Stimulated activated CD8-positive, alpha-beta memory T cell treated with anti-CD3 and anti-CD28 coated beads, Interleukin-4, amount 100 ng/mL, for 1 hour (primary cell): ENCODE data around the gene TMEM258.

Experiments used
- DNase-seq, 2 donors: peaks; one replicate each; pipeline ENCODE4 v3.0.0-alpha.2; 2020; ENCODE audit warnings: low read depth in 2 of 2, low spot score in 1 of 2

Gene TMEM258

DNA sequence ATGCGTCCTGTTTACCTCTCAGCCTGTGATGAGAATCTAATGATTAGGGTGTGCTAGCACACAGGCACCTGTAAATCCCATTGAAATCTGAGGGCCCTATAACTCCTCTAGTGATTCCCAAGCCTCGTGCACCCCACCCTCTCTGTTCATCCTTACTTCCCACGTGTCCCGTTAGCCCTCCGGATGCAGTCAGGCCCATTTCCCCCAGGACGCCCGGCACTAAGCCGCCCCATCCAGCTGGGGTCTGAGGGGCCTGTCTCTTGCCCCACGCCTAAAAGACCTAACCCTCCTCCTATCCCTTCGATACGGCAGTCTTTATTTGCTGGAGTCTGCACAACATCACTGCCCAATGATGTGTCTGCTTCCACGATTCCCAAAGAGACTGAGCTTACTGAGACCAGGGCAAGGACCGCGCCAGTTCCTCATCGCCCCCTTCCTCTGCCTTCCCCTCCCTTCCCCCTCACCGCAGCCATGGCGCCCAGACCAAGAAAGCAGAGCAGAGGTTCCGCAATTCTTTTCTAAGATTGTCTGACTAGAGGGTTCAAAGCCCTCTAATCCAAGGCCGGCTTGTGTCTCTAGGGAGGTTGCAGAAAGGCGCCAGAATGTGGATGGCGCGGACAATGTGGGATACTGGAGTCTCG lies 34.7 kb upstream of the TMEM258 start:
- DNase-seq = no peak

DNA sequence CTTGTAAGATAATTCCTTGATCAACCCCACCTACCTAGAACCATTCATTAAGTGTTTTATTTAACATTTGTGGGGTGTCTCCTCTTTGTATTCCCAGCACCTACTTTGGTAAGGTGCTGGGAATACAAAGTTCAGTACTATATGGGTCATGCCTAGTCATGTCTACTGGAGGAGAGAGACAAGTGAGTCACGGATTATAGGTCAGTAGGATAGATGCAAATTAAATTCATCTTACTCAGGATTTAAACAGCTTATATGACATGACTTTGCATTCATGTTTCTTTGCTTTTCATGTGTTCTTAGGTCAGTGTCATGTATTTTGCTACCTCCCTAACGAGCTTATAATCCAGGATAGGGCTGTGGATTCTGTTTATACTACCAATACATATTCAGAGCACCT lies 27.8 kb upstream of the TMEM258 start:
- DNase-seq = no peak

- DNase-seq = no peak
These were observed 25.2 kb upstream of the TMEM258 start for GRCh38 chr11:61817471-61818202.

DNA sequence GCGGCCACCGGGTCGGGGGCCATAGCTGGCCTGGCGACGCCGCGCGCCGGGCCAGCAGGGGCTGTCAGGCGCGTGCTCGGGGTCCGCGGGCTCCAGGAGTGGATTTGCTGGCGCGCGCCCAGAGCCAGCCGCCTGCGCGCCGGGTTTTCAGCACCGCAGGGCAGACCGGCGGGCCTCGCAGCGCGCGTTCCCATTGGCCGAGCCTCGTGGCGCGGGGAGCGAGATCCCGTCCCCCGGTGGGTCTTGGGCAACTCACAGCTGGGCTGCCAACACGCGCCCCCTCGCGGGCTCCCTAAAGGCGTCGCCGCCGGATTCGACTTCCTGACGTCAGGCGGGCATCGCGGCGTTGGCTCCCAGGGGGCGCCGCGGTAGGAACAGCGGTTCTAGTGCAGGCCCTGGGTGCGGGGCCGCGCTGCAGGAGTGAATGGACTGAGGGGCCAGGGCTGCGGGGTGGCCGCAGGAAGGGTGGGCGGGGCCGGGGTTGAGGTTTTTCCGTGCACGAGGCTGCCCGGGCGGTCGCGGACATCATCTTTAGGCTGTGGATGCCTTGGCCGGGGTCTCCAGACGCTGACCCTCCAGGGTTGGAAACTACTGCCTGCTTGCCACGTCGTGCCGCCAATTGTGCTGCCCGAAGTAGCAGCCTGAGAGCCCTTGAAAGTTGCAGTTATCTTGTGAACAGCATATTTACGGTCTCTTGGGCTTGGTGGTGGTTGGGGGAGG lies 24.5 kb upstream of the TMEM258 start, which contains the start of gene FADS1:
Gene FADS1 (minus strand): TSS at position 268 of the 720 bp plus-strand sequence. CDS start 74 bp downstream, at position 194.
- peak in 1 of 2 donors; percentile 36 for DNase-seq

- peak in 1 of 2 donors; percentile 33 for DNase-seq
These were observed 23.7 kb upstream of the TMEM258 start for GRCh38 chr11:61815790-61816735.

- DNase-seq = no peak
These were observed 22.8 kb upstream of the TMEM258 start for GRCh38 chr11:61814958-61815789.

- no peak for DNase-seq
These were observed 22.0 kb upstream of the TMEM258 start for GRCh38 chr11:61814247-61814957.

DNA sequence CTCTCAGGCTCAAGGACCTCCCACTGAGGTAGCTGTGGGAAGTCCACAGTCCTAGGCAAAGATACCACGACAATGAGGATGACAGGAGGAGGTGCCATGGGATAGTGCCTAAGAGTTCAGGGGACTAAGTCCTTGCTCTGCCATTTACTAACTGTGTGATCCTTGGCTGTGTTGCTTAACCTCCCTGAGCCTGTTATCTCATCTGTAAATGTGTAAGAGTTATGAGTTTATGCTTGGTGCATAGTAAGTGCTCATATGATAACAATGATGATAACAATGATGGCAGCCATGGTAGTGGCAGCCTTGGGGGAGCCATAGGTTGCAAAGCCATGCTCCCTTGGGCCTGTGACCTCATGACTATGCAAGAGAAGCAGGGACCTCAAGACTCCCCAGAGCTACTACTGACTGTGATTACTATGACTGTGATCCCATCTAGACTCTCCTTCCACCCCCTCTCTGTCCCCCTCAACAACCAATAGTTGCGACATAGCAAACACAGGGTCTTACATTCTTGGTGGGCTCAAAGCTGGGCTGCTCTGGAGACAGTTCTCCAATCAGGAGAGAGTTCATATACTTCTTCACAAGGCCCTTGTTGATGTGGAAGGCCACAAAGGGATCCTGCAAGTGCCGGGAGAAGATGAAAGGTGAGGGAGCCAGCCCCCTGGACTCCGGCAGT lies 20.5 kb upstream of the TMEM258 start:
- DNase-seq = no peak

DNA sequence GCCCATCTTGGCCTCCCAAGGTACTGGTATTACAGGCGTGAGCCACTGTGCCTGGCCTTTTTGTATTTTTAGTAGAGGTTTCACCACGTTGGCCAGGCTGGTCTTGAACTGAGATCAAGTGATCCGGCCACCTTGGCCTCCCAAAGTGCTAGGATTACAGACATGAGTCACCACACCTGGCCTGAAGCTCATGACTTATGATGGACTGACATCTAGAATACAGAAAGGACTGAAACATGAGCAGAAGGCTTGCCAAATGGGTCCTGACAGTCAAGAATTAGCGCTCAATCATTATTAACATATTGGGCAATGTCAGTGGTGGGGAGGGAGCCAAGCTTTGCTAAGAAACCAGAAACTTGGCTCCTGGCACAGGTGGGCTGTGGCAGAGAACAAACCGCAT lies 19.4 kb upstream of the TMEM258 start:
- no peak for DNase-seq

GRCh38 chr11:61810671-61811175 lies 18.3 kb upstream of the TMEM258 start:
- no peak for DNase-seq

- no peak for DNase-seq
These were observed 14.4 kb upstream of the TMEM258 start for GRCh38 chr11:61806785-61807184.

GRCh38 chr11:61805146-61805545 lies 12.7 kb upstream of the TMEM258 start:
- no peak for DNase-seq

DNA sequence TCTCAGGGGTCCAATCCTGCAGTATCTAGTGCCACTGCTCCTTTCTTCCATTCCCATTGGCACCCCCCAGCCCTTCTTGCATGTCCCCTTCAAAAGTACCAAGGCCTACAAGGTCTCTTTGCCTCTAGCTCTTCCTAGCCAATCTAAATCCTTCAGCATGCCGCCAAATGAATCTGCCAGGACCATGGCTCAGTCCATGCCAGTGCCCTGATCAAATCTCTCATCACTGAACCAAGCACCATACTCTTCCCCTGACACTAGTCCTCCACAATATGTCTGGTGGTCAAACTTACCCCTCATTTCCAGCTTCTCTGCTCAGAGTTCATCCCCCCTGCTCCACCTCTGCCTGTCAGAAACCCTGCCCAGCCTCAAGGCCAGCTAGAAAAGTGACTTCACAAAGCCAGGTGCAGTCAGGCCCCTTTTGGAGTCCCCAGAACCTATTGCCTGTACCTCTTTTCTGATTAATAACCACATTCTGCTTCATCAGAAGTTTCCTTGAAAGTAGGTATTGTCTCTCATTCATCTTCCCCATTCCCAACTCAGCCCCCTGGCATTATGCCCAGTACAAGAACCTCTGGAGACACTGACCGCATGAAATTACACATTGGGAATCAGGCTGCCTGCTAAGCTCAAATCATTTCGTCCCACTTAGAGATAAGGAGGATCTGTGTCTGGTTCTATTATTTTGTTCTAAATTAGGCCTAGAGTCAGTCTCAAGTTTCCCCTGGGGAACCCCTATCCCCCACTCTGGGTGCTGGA lies 11.7 kb upstream of the TMEM258 start:
- DNase-seq = no peak

DNA sequence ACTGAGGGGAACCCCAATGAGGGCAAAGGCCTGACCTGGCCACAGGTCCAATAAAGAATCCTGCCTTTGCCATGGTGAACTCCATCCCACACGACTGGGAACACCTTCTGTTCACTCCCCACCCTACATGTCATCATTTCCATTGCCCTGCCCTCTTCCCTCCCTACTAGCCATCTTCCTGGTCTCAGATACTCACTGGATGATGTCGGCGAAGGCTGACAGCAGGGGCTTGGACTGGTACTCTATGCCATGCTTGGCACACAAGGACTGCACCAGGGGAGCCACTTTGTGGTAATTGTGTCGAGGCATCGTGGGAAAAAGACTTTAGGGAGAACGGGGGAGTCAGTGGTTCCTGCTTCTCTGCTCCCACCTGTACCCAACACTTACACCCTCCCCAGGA lies 10.2 kb upstream of the TMEM258 start:
- DNase-seq = no peak

DNA sequence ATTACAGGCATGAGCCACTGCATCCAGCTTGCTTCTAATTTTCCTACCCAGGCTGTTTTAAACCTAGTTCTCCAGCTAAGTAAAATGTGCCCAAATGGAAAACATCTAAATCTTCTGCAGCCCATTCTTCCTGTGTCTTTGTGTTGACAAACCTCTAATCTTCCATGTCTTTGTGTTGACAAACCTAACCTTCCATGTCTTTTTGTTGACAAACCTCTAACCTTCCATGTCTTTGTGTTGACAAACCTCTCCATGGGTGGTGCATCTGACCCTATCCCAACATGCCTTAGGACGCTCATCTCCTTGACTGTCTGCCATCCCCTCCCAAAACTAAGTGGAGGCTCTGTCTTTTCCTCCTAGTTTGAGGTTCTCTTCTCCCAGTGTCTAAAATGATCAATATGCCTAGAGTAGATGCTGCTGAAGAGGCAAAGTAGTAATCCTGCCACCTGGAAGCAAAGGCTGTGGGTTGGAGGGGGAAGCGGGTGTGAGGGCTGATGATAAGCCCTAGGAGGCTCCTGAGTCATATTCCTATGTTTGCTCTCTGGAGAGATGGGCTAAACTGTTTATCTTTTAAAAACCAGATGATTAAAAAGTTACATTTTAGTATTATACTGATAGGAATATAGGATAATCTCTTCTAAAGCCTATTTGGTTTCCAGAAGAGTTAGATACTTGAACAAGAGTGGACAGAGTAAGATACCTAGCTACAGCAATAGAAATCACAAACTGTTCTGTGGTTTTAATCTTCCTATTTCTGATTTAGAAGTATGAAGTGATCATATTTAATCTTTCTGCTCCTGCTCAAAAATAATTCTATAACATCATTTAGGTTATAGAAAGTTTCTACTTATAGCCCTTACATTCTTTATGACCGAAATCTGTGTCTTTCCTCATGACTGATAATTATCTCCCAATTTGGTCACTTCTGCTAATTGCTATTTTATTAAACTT lies 8.2 kb upstream of the TMEM258 start:
- DNase-seq = no peak

DNA sequence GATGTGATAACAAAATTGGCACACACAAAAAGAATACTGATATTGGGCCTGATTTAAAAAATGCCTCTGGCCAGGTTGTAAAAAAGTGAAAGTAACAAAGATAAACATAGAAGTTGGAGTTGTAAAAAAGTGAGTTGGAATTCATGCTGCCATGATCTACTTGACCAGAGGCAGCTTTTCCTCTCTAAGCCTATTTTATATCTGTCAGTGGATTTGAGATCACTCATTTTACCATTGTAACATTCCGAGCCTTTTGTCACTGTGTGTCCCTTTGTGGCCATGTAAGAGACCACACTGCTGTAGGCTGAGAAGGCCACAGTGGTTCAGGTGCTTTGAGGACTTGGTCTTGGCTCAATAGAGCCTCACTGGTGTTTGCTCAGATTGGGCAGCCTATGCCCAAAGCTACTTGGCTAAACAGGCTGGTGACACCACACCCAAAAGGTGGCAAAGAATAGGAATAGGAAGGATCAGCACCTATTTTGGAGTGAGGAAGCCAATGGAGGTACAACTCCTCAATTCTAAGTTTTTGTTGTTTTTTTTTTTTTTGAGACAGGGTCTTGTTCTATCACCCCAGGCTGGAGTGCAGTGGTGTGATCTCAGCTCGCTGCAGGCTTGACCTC lies 7.4 kb upstream of the TMEM258 start:
- DNase-seq = no peak
